H1 (cell line): ENCODE measurements around the gene FHIT. TPM values are rescaled to one million over a fixed set of nuclear protein-coding genes. Genes with fewer than 3 reads are reported as not detected.

Source experiments
- CTCF ChIA-PET: fragments of 300-600 bp; sonication (Branson Sonifier 250); formaldehyde crosslinking; loops from one replicate; lab custom pipeline; 2021; ENCODE audit not compliant: partially characterized antibody; lab: Charles Lee
- POLR2A ChIA-PET: fragments of 300-600 bp; sonication (Branson Sonifier 250); formaldehyde crosslinking; loops from one replicate; lab custom pipeline; 2021; ENCODE audit warnings: inconsistent platforms; ENCODE audit not compliant: partially characterized antibody; lab: Charles Lee
- DNase-seq, 2 experiments: peaks; one replicate each; pipeline versions ENCODE4 v3.0.0 to v3.0.0-alpha.2; 2010 to 2022; ENCODE audit warnings: low spot score in 2 of 2, low read depth in 1 of 2, mixed read lengths in 1 of 2
- FAIRE-seq: peaks from 2 replicates; lab custom pipeline; 2011; peaks lifted over from hg19 to GRCh38; lab: Jason Lieb, UNC
- H2AFZ ChIP-seq: 2 replicates; pipeline ENCODE4 v1.8.1; 2012; ENCODE audit warnings: low read length, inconsistent platforms
- H2AK5ac ChIP-seq: 2 replicates; pipeline ENCODE4 v1.6.1; 2013; ENCODE audit warnings: low read depth, low read length
- H2BK120ac ChIP-seq: replicated peaks from 2 replicates; pipeline ENCODE3; 2013; ENCODE audit warnings: low read depth, low read length, inconsistent platforms
- H2BK12ac ChIP-seq: 2 replicates; pipeline ENCODE4 v1.6.1; 2013; ENCODE audit warnings: low read depth, low read length
- H2BK15ac ChIP-seq: 2 replicates; pipeline ENCODE4 v1.6.1; 2013; ENCODE audit warnings: low read length
- H2BK20ac ChIP-seq: 2 replicates; pipeline ENCODE4 v1.6.1; 2013; ENCODE audit warnings: low read length
- H2BK5ac ChIP-seq: 2 replicates; pipeline ENCODE4 v1.6.1; 2013; ENCODE audit warnings: low read depth, low read length
- H3K14ac ChIP-seq: 2 replicates; pipeline ENCODE4 v1.6.1; 2013; ENCODE audit warnings: inconsistent platforms; ENCODE audit not compliant: insufficient read length
- H3K18ac ChIP-seq: 2 replicates; pipeline ENCODE4 v1.6.1; 2013; ENCODE audit warnings: low read length; ENCODE audit errors: extremely low read depth
- H3K23ac ChIP-seq: 2 replicates; pipeline ENCODE4 v1.6.1; 2013; ENCODE audit warnings: inconsistent platforms; ENCODE audit not compliant: insufficient read length
- H3K23me2 ChIP-seq: 2 replicates; pipeline ENCODE4 v1.6.1; 2013; ENCODE audit warnings: low read depth, low read length
- H3K27ac ChIP-seq: 2 replicates; pipeline ENCODE4 v1.6.1; 2011; ENCODE audit warnings: low read depth, low read length, inconsistent platforms
- H3K27me3 ChIP-seq, 4 experiments: replicated peaks in 1 of 4; 1 replicate in 1 of 4; 2 replicates in 3 of 4; pipeline versions ENCODE4 v1.6.1 to v1.8.1; 2011 to 2013; ENCODE audit warnings: low read length in 3 of 4, mild to moderate bottlenecking in 3 of 4, inconsistent platforms in 2 of 4, mixed read lengths in 2 of 4, moderate library complexity in 1 of 4; ENCODE audit not compliant: control insufficient read depth in 3 of 4, insufficient read depth in 3 of 4; ENCODE audit errors: extremely low read depth in 1 of 4
- H3K36me3 ChIP-seq, 4 experiments: 2 replicates each; pipeline versions ENCODE4 v1.6.1 to v1.8.1; 2011 to 2013; ENCODE audit warnings: mild to moderate bottlenecking in 4 of 4, low read length in 3 of 4, moderate library complexity in 2 of 4, control low read depth in 1 of 4, inconsistent platforms in 1 of 4; ENCODE audit not compliant: insufficient read depth in 4 of 4, control insufficient read depth in 2 of 4
- H3K4ac ChIP-seq: replicated peaks from 2 replicates; pipeline ENCODE3; 2013; ENCODE audit warnings: low read length, low read depth, mixed read lengths, inconsistent platforms; ENCODE audit not compliant: insufficient read length
- H3K4me1 ChIP-seq, 4 experiments: replicated peaks in 1 of 4; 1 replicate in 1 of 4; 2 replicates in 3 of 4; pipeline versions ENCODE4 v1.6.1 to v1.8.1; 2011 to 2013; ENCODE audit warnings: low read length in 3 of 4, inconsistent platforms in 2 of 4, mixed read lengths in 1 of 4; ENCODE audit not compliant: insufficient read depth in 4 of 4, control insufficient read depth in 3 of 4
- H3K4me2 ChIP-seq, 2 experiments: 2 replicates each; pipeline versions ENCODE4 v1.6.1 to v1.8.1; 2011 to 2013; ENCODE audit warnings: low read depth in 2 of 2, low read length in 2 of 2, control low read depth in 1 of 2, inconsistent platforms in 1 of 2, mild to moderate bottlenecking in 1 of 2; ENCODE audit not compliant: insufficient read depth in 1 of 2
- H3K4me3 ChIP-seq, 4 experiments: fragments of 200-600, 300-600 bp in 1 of 4; sonication (generic), shearing (Covaris generic), sonication (Bioruptor Twin) in 1 of 4; 2 replicates each; pipeline versions ENCODE4 v1.5.1 to v1.8.1; 2011 to 2016; ENCODE audit warnings: low read length in 4 of 4, low read depth in 3 of 4, control low read depth in 2 of 4, inconsistent platforms in 2 of 4, mild to moderate bottlenecking in 2 of 4, mixed read lengths in 1 of 4, moderate library complexity in 1 of 4; ENCODE audit not compliant: insufficient read depth in 2 of 4; ENCODE audit errors: extremely low read depth in 1 of 4
- H3K56ac ChIP-seq: replicated peaks from 2 replicates; pipeline ENCODE3; 2013; ENCODE audit warnings: low read depth, mild to moderate bottlenecking, mixed read lengths, low read length, inconsistent platforms; ENCODE audit not compliant: insufficient read length
- H3K79me1 ChIP-seq: 2 replicates; pipeline ENCODE4 v1.6.1; 2013; ENCODE audit warnings: low read depth, low read length, control low read depth
- H3K79me2 ChIP-seq, 2 experiments: 2 replicates each; pipeline versions ENCODE4 v1.6.1 to v1.8.1; 2012 to 2013; ENCODE audit warnings: low read length in 2 of 2, mild to moderate bottlenecking in 2 of 2, inconsistent platforms in 1 of 2; ENCODE audit not compliant: insufficient read depth in 2 of 2, control insufficient read depth in 1 of 2
- H3K9ac ChIP-seq, 4 experiments: replicated peaks in 1 of 4; 1 replicate in 1 of 4; 2 replicates in 3 of 4; pipeline versions ENCODE4 v1.6.1 to v1.8.1; 2011 to 2013; ENCODE audit warnings: low read depth in 3 of 4, low read length in 3 of 4, control low read depth in 2 of 4, mild to moderate bottlenecking in 2 of 4, moderate library complexity in 2 of 4, inconsistent platforms in 1 of 4; ENCODE audit errors: extremely low read depth in 1 of 4
- H3K9me3 ChIP-seq, 2 experiments: 2 replicates each; pipeline versions ENCODE4 v1.6.1 to v1.8.1; 2012 to 2013; ENCODE audit warnings: mild to moderate bottlenecking in 2 of 2, moderate library complexity in 2 of 2, control low read depth in 1 of 2, inconsistent platforms in 1 of 2, low read depth in 1 of 2, low read length in 1 of 2, mixed read lengths in 1 of 2; ENCODE audit not compliant: insufficient read depth in 2 of 2
- H4K20me1 ChIP-seq, 2 experiments: replicated peaks in 1 of 2; 2 replicates each; pipeline versions ENCODE3 to v1.8.1; 2011 to 2013; ENCODE audit warnings: inconsistent platforms in 2 of 2, low read length in 2 of 2, mild to moderate bottlenecking in 1 of 2; ENCODE audit not compliant: insufficient read depth in 2 of 2, control insufficient read depth in 1 of 2
- H4K5ac ChIP-seq: 2 replicates; pipeline ENCODE4 v1.6.1; 2013; ENCODE audit warnings: low read length, low read depth, mixed read lengths, inconsistent platforms; ENCODE audit not compliant: insufficient read length
- H4K8ac ChIP-seq: 2 replicates; pipeline ENCODE4 v1.8.0; 2013; ENCODE audit warnings: mild to moderate bottlenecking, moderate library complexity, low read length, inconsistent platforms; ENCODE audit not compliant: insufficient read depth; ENCODE audit errors: extremely low read depth
- H4K91ac ChIP-seq: replicated peaks from 2 replicates; pipeline ENCODE3; 2013; ENCODE audit warnings: low read length, mixed read lengths, inconsistent platforms; ENCODE audit not compliant: insufficient read length
- EP300 ChIP-seq, 2 experiments: IDR thresholded peaks; 1 replicate in 1 of 2; 2 replicates in 1 of 2; pipeline ENCODE4 v1.6.1; 2011 to 2012; ENCODE audit warnings: low read depth in 2 of 2, low read length in 2 of 2, mild to moderate bottlenecking in 2 of 2, borderline replicate concordance in 1 of 2, inconsistent platforms in 1 of 2, moderate library complexity in 1 of 2
- FOSL1 ChIP-seq: IDR thresholded peaks from 2 replicates; pipeline ENCODE4 v1.6.1; 2011; ENCODE audit warnings: mild to moderate bottlenecking, low read depth, low read length, moderate library complexity; ENCODE audit not compliant: insufficient read depth
- KDM4A ChIP-seq: IDR thresholded peaks from one replicate; pipeline ENCODE4 v1.7.1; 2012; ENCODE audit warnings: low read depth, mild to moderate bottlenecking, moderate library complexity, low read length, inconsistent platforms; ENCODE audit not compliant: severe bottlenecking
- KDM5A ChIP-seq: fragments of 200-600 bp; IDR thresholded peaks from 2 replicates; pipeline ENCODE4 v1.7.1; 2012; ENCODE audit warnings: mild to moderate bottlenecking, low read length, inconsistent platforms, mixed read lengths
- TEAD4 ChIP-seq: IDR thresholded peaks from 2 replicates; pipeline ENCODE4 v1.6.1; 2012; ENCODE audit warnings: low read depth, low read length, inconsistent platforms, mixed read lengths
- WGBS, 2 experiments: shearing (Covaris generic) in 1 of 2; methylation state at CpG; one replicate each; pipeline versions ENCODE4 v1.1.6 to v1.1.7; 2013 to 2015; ENCODE audit warnings: low lambda C conversion rate in 2 of 2, mixed read lengths in 2 of 2, inconsistent platforms in 1 of 2, low coverage in 1 of 2, missing lambda C conversion rate in 1 of 2; ENCODE audit not compliant: insufficient replicate concordance in 2 of 2, insufficient coverage in 1 of 2, insufficient read length in 1 of 2; ENCODE audit errors: extremely low coverage in 1 of 2, missing lambda C conversion rate in 1 of 2; 5-methylcytosine and 5-hydroxymethylcytosine counted together
- polyA plus RNA-seq, 7 experiments: library from polyadenylated mRNA; depleted of rRNA in 3 of 7; stranded (reverse) in 5 of 7; unstranded in 2 of 7; fragments of >200 nt in 5 of 7; fragments of 200-250 nt in 2 of 7; gene quantifications; 1 replicate in 5 of 7; 2 replicates in 1 of 7; 4 replicates in 1 of 7; pipeline versions ENCODE4 v1.2.1 to v1.2.3, GENCODE V29; 2011 to 2013; ENCODE audit warnings: missing spikeins in 2 of 7, mixed read lengths in 2 of 7
- total RNA-seq: library from RNA; stranded (reverse); fragmentation: NEBNext Ultra II Directional; extraction: Animal tissue kit (Norgen Biotek cat#: 25700); gene quantifications from 2 replicates; pipeline ENCODE4 v1.2.1, GENCODE V29; 2021

Gene FHIT
- total and polyA plus RNA-seq, 2 of the 8 experiments (the other 6 are each of a cell fraction or from before 2014, with no cell fraction given), result 1.2 to 3.2 TPM

DNA sequence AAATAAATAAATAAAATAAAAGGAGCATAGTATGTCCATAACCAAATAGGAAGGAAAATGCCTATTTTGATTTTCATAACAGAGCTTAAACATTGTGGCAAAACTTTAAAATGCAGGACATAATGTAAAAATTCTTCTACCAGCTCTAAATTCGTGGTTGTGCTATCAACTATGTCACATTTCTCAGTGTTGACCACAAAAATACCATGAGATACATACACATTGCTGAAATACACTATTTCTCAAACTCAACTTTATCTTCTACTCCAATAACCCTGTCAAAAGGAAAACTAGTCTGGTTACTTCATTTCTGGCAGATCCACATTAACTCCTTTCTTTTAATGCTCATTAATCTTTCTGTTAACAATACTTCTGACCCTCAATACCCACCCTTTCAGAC is 523.2 kb downstream of the FHIT start:
- no peak for TF ChIP-seq KDM4A
- TF ChIP-seq EP300 (IDR thresholded peaks at IDR 0.05; ENCODE audit: borderline replicate concordance in 1 of 2, low read depth in 2 of 2, low read length in 2 of 2), result no peak
- no peak for TF ChIP-seq TEAD4
- no peak for TF ChIP-seq FOSL1
- TF ChIP-seq KDM5A, result no peak
- Histone ChIP-seq H3K4ac (no peak overlapping the region), H3K14ac (no peak overlapping the region), H3K23me2 (no peaks in the 10 kb centered on the region), H3K79me2 (no peaks in the 10 kb centered on the region), H3K36me3 (no peaks in the 10 kb centered on the region; a peak in 1 of 8 replicates), H3K4me1 (no peaks in the 10 kb centered on the region), H3K18ac (no peak overlapping the region), H3K79me1 (no peaks in the 10 kb centered on the region), H3K9ac (no peak overlapping the region), H3K4me3 (no peak overlapping the region), H3K23ac (no peak overlapping the region), H3K9me3 (peaks cover 3 to 4% of the 10 kb centered on the region in 2 experiments; a peak in 1 of 4 replicates), H4K5ac (no peak overlapping the region), H2AK5ac (no peak overlapping the region), H4K20me1 (no peaks in the 10 kb centered on the region), H2BK5ac (no peak overlapping the region), H2AFZ (no peak overlapping the region), H2BK20ac (no peak overlapping the region), H4K91ac (no peak overlapping the region), H3K56ac (no peak overlapping the region), H3K27me3 (no peaks in the 10 kb centered on the region), H2BK12ac (no peak overlapping the region), H3K4me2 (no peak overlapping the region), H3K27ac (no peak overlapping the region), H2BK120ac (no peak overlapping the region), H2BK15ac (no peak overlapping the region), H4K8ac (no peak overlapping the region)
- 92% methylated on average over 1 of the region's 1 CpG; no CpG with 5 or more reads in 1 of the 2 experiments for WGBS, 2 experiments
- CTCF ChIA-PET, result interaction anchor here (0.6 to 1.9 kb wide), 2 partner anchors 23 to 146 kb away, joined by 4 to 6 read pairs; no protein-coding TSS in a partner anchor
- FAIRE-seq (no peak), DNase-seq (no peak)
- POLR2A ChIA-PET, result no interaction called here
